ENCODE measurements around the gene SIPA1.

SIPA1 gene

DNA sequence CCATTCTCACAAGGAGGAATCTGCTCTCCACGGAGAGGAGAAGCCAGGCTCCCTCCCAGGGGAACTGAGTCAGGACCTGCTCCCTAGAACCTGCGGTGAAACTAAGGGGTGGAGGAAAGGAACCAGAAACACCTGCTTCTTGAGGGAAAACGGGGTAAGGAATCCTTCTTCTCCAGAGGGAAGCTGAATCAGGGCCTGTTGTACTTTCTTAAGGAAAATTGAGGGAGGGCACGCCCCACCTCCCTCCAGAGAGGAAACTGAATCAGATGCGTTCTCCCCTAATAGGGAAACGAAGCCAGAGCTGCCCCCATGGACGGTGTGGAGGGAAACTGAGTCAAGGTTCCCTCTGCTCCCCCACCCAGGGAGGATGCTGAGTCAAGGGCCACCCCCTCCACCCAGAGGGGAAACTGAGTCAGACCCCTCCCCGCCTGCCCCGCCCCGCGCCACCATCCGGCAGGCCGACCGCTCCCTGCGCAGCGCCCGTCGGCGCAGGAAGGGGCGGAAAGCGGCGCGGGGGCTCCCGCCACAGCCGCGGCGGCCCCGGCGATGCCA lies 24.4 kb downstream of the SIPA1 start:
- H3K14ac ChIP-seq (ENCODE audit: low read length in 2 of 2) = peak overlapping the region in 1 of 2 experiments; percentile 73
- peak overlapping the region; percentile 90 for H4K8ac ChIP-seq (ENCODE audit: low read length)
- H2AFZ ChIP-seq (ENCODE audit: low read depth, low read length) = peak overlapping the region; percentile 29
- H3K79me1 ChIP-seq (replicated peaks; ENCODE audit: low read length, poor library complexity, severe bottlenecking) = peaks cover 30% of the 10 kb centered on the region
- peak overlapping the region in 1 of 2 experiments; percentile 10 for H2BK12ac ChIP-seq (ENCODE audit: low read length in 2 of 2)
- peak overlapping the region; percentile 91 for H3K4me2 ChIP-seq (ENCODE audit: low read length, poor library complexity, severe bottlenecking)
- no peak overlapping the region for H3K23ac ChIP-seq (ENCODE audit: low read length in 2 of 2)
- peak overlapping the region; percentile 52 to 53 for H3K4ac ChIP-seq (ENCODE audit: low read depth in 1 of 2, low read length in 2 of 2)
- H4K91ac ChIP-seq (ENCODE audit: low read length) = peak overlapping the region; percentile 97
- H3K9me3 ChIP-seq (ENCODE audit: control insufficient read depth, low read length) = no peaks in the 10 kb centered on the region
- H2BK5ac ChIP-seq (ENCODE audit: low read depth, low read length, poor library complexity, severe bottlenecking) = peak overlapping the region; percentile 84
- 4% methylated on average over 22 of the region's 29 CpGs for WGBS
- H3K9ac ChIP-seq (ENCODE audit: low read length) = peak overlapping the region; percentile 99
- H3K4me3 ChIP-seq (ENCODE audit: insufficient read depth in 1 of 2, low read depth in 1 of 2, low read length in 2 of 2) = peak overlapping the region; percentile 86 to 99
- peak overlapping the region; percentile 64 for H2AK5ac ChIP-seq (ENCODE audit: low read length, severe bottlenecking)
- H2BK120ac ChIP-seq (ENCODE audit: low read depth, low read length) = peak overlapping the region; percentile 94
- H2BK15ac ChIP-seq (ENCODE audit: low read depth, poor library complexity, severe bottlenecking) = peak overlapping the region; percentile 12
- DNase-seq = peak; percentile 31
- peaks cover 40 to 45% of the 10 kb centered on the region in 2 experiments for H3K36me3 ChIP-seq (ENCODE audit: control insufficient read depth in 1 of 2, insufficient read depth in 2 of 2, low read depth in 1 of 2, low read length in 2 of 2)
- H3K18ac ChIP-seq (ENCODE audit: low read depth in 1 of 2, low read length in 2 of 2) = peak overlapping the region; percentile 72 to 86
- peaks cover 12% of the 10 kb centered on the region for H3K4me1 ChIP-seq (ENCODE audit: control insufficient read depth, insufficient read depth, low read depth, low read length)
- no peaks in the 10 kb centered on the region for H3K27me3 ChIP-seq (ENCODE audit: control insufficient read depth in 1 of 2, insufficient read depth in 1 of 2, low read length in 2 of 2)
- peak overlapping the region; percentile 25 for H3K27ac ChIP-seq (ENCODE audit: low read length, poor library complexity, severe bottlenecking)

DNA sequence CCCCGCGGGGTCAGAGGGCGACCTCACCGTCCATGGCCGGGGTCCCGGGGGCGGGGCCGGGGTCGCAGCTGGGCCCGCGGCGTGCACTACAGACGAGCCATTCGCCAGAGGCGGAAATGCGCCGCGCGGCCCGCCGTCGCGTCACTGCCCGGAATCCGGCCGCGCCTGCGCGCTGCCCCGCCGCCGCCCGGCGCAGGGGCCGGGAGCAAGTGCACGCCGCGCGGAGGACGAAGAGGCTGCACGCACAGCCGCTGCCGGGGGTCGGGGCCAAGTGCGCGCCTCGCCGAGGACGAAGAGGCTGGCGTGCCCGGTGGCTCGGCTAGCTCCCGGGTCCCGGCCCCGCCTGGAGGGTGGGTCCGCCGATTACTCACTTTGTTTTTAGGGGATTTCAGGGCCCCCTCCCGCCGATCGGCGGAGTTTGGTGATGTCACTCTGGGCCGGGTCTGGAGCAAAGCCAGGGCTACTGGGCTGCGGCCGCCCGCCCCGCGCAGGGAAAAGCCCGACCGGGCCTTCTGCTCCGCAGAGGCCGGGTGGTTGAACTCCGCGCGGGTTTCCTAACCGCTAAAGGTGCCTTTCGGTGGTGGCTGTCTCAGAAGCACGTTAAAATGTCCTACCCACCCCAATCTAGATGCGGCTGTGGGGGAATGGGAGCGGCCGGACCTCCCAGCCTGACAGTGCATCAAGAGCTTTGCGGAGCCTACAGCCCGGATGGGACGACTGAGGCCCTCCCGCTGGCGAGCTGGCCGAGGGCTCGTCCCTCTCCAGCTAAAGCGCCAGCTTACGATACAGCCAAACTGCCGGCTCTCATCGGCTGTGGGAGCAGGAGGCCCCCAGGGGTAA lies 25.1 kb downstream of the SIPA1 start, which contains the start of gene RELA:
RELA (minus strand) TSS at position 118 of the 840 bp plus-strand sequence; CDS start at position 34, 84 bp downstream.
- peak within 1 kb of the TSS in 1 of 2 experiments; percentile 73 for H3K14ac ChIP-seq (ENCODE audit: low read length in 2 of 2)
- H3K4me3 ChIP-seq (ENCODE audit: insufficient read depth in 1 of 2, low read depth in 1 of 2, low read length in 2 of 2) = peak within 1 kb of the TSS; percentile 86 to 99
- peaks cover 25% of the 10 kb centered on the region for H3K79me1 ChIP-seq (replicated peaks; ENCODE audit: low read length, poor library complexity, severe bottlenecking)
- peak within 1 kb of the TSS; percentile 95 for H3K27ac ChIP-seq (ENCODE audit: low read length, poor library complexity, severe bottlenecking)
- peaks cover 33 to 38% of the 10 kb centered on the region in 2 experiments for H3K36me3 ChIP-seq (ENCODE audit: control insufficient read depth in 1 of 2, insufficient read depth in 2 of 2, low read depth in 1 of 2, low read length in 2 of 2)
- peak within 1 kb of the TSS; percentile 89 to 96 for H3K18ac ChIP-seq (ENCODE audit: low read depth in 1 of 2, low read length in 2 of 2)
- no peaks in the 10 kb centered on the region for H3K27me3 ChIP-seq (ENCODE audit: control insufficient read depth in 1 of 2, insufficient read depth in 1 of 2, low read length in 2 of 2)
- peak within 1 kb of the TSS; percentile 94 for H2BK5ac ChIP-seq (ENCODE audit: low read depth, low read length, poor library complexity, severe bottlenecking)
- H3K23ac ChIP-seq (ENCODE audit: low read length in 2 of 2) = peak within 1 kb of the TSS in 1 of 2 experiments; percentile 2
- H3K9me3 ChIP-seq (ENCODE audit: control insufficient read depth, low read length) = no peaks in the 10 kb centered on the region
- H4K8ac ChIP-seq (ENCODE audit: low read length) = peak within 1 kb of the TSS; percentile 97
- H2AFZ ChIP-seq (ENCODE audit: low read depth, low read length) = peak within 1 kb of the TSS; percentile 29
- under 1% methylated on average over 86 of the region's 91 CpGs for WGBS
- peak within 1 kb of the TSS; percentile 67 for H2BK15ac ChIP-seq (ENCODE audit: low read depth, poor library complexity, severe bottlenecking)
- H3K9ac ChIP-seq (ENCODE audit: low read length) = peak within 1 kb of the TSS; percentile 99
- peak within 1 kb of the TSS; percentile 64 for H2AK5ac ChIP-seq (ENCODE audit: low read length, severe bottlenecking)
- peak within 1 kb of the TSS; percentile 97 for H4K91ac ChIP-seq (ENCODE audit: low read length)
- peak within 1 kb of the TSS in 1 of 2 experiments; percentile 37 for H2BK12ac ChIP-seq (ENCODE audit: low read length in 2 of 2)
- H3K4ac ChIP-seq (ENCODE audit: low read depth in 1 of 2, low read length in 2 of 2) = peak within 1 kb of the TSS; percentile 93 to 94
- peak; percentile 96 for DNase-seq
- peak within 1 kb of the TSS; percentile 91 for H3K4me2 ChIP-seq (ENCODE audit: low read length, poor library complexity, severe bottlenecking)
- peaks cover 12% of the 10 kb centered on the region for H3K4me1 ChIP-seq (ENCODE audit: control insufficient read depth, insufficient read depth, low read depth, low read length)
- peak within 1 kb of the TSS; percentile 94 for H2BK120ac ChIP-seq (ENCODE audit: low read depth, low read length)

GRCh38 chr11:65663639-65664200 lies 25.8 kb downstream of the SIPA1 start:
- H4K8ac ChIP-seq (ENCODE audit: low read length) = peak overlapping the region; percentile 97
- H3K9me3 ChIP-seq (ENCODE audit: control insufficient read depth, low read length) = no peaks in the 10 kb centered on the region
- peak overlapping the region; percentile 89 to 96 for H3K18ac ChIP-seq (ENCODE audit: low read depth in 1 of 2, low read length in 2 of 2)
- H3K23ac ChIP-seq (ENCODE audit: low read length in 2 of 2) = peak overlapping the region in 1 of 2 experiments; percentile 2
- H3K4me2 ChIP-seq (ENCODE audit: low read length, poor library complexity, severe bottlenecking) = peak overlapping the region; percentile 87
- H3K36me3 ChIP-seq (ENCODE audit: control insufficient read depth in 1 of 2, insufficient read depth in 2 of 2, low read depth in 1 of 2, low read length in 2 of 2) = peaks cover 26 to 31% of the 10 kb centered on the region in 2 experiments
- peak overlapping the region; percentile 48 for H4K91ac ChIP-seq (ENCODE audit: low read length)
- WGBS = 0% methylated on average over 12 of the region's 15 CpGs
- peak; percentile 87 for DNase-seq
- H2BK120ac ChIP-seq (ENCODE audit: low read depth, low read length) = no peak overlapping the region
- H2AK5ac ChIP-seq (ENCODE audit: low read length, severe bottlenecking) = peak overlapping the region; percentile 39
- H3K79me1 ChIP-seq (replicated peaks; ENCODE audit: low read length, poor library complexity, severe bottlenecking) = peaks cover 19% of the 10 kb centered on the region
- H2BK15ac ChIP-seq (ENCODE audit: low read depth, poor library complexity, severe bottlenecking) = peak overlapping the region; percentile 67
- no peak overlapping the region for H3K14ac ChIP-seq (ENCODE audit: low read length in 2 of 2)
- no peak overlapping the region for H2BK12ac ChIP-seq (ENCODE audit: low read length in 2 of 2)
- H3K4ac ChIP-seq (ENCODE audit: low read depth in 1 of 2, low read length in 2 of 2) = peak overlapping the region; percentile 93 to 94
- peak overlapping the region; percentile 99 for H3K9ac ChIP-seq (ENCODE audit: low read length)
- H2AFZ ChIP-seq (ENCODE audit: low read depth, low read length) = no peak overlapping the region
- H3K4me3 ChIP-seq (ENCODE audit: insufficient read depth in 1 of 2, low read depth in 1 of 2, low read length in 2 of 2) = peak overlapping the region; percentile 86 to 99
- no peaks in the 10 kb centered on the region for H3K27me3 ChIP-seq (ENCODE audit: control insufficient read depth in 1 of 2, insufficient read depth in 1 of 2, low read length in 2 of 2)
- no peak overlapping the region for H2BK5ac ChIP-seq (ENCODE audit: low read depth, low read length, poor library complexity, severe bottlenecking)
- peaks cover 12% of the 10 kb centered on the region for H3K4me1 ChIP-seq (ENCODE audit: control insufficient read depth, insufficient read depth, low read depth, low read length)
- peak overlapping the region; percentile 95 for H3K27ac ChIP-seq (ENCODE audit: low read length, poor library complexity, severe bottlenecking)
